Neuron (in vitro differentiated cells): ENCODE data around the gene LRCH2.

Experiments used
- H2AFZ ChIP-seq: one replicate; pipeline ENCODE4 v1.6.1; 2013; ENCODE audit warnings: low read depth, mild to moderate bottlenecking, inconsistent platforms, low read length, moderate library complexity
- H3K27me3 ChIP-seq: one replicate; pipeline ENCODE4 v1.6.1; 2013; ENCODE audit warnings: low read length; ENCODE audit not compliant: insufficient read depth
- H3K36me3 ChIP-seq: one replicate; pipeline ENCODE4 v1.6.1; 2013; ENCODE audit warnings: low read length; ENCODE audit not compliant: insufficient read depth
- H3K4me1 ChIP-seq: one replicate; pipeline ENCODE4 v1.6.1; 2013; ENCODE audit warnings: low read length; ENCODE audit not compliant: insufficient read depth
- H3K4me3 ChIP-seq: 2 replicates; pipeline ENCODE4 v1.5.1; 2013; ENCODE audit warnings: mild to moderate bottlenecking, low read length, moderate library complexity
- H3K9me3 ChIP-seq: one replicate; pipeline ENCODE4 v1.6.1; 2013; ENCODE audit warnings: low read length

LRCH2 gene

DNA sequence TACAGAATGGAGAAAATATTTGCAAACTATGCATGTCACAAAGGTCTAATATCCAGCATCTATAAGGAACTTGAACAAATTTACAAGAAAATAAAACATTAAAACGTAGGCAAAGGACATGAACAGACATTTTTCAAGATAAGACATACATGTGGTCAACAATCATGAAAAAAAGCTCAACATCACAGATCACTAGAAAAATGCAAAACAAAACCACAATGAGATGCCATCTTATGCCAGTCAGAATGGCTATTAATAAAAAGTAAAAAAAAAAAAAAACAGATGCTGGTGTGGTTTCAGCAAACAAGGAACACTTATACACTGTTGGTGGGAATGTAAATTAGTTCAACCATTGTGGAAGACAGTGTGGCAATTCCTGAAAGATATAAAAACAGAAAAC is 140.7 kb downstream of the LRCH2 start:
- Histone ChIP-seq H2AFZ (no peak overlapping the region), H3K9me3 (no peaks in the 10 kb centered on the region), H3K4me3 (no peak overlapping the region), H3K27me3 (no peaks in the 10 kb centered on the region), H3K4me1 (no peaks in the 10 kb centered on the region), H3K36me3 (peaks cover 2% of the 10 kb centered on the region)

DNA sequence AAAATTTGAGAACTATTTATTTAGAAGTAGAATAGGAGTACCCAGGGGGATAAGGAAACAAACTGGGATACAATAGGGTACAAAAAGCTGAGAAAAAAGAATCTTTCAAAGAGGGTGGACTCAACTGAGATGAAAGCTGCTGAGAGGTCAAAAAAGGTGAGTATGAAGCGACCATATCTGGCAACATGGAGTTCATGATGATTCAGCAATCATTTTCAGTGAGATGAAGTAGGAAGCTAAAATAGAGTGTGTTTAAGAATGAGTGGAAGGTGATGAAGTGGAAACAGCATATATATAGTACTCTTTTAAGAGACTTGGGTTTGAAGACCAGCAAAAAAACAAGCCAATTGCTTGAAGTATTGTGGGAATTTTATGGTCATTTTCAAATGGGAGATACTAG is 144.5 kb downstream of the LRCH2 start:
- Histone ChIP-seq H2AFZ (no peak overlapping the region), H3K9me3 (no peaks in the 10 kb centered on the region), H3K4me3 (no peak overlapping the region)

GRCh38 chrX:115068896-115069295 is 165.0 kb downstream of the LRCH2 start:
- H3K9me3 ChIP-seq = no peaks in the 10 kb centered on the region
- H2AFZ ChIP-seq = no peak overlapping the region
- H3K4me1 ChIP-seq = no peaks in the 10 kb centered on the region
- no peaks in the 10 kb centered on the region for H3K36me3 ChIP-seq
- H3K4me3 ChIP-seq = no peak overlapping the region
- H3K27me3 ChIP-seq = no peaks in the 10 kb centered on the region

More for the DNA sequence above, 144.5 kb downstream of the LRCH2 start:
- H3K36me3 ChIP-seq = peaks cover 2% of the 10 kb centered on the region
- H3K4me1 ChIP-seq = no peaks in the 10 kb centered on the region
- H3K27me3 ChIP-seq = no peaks in the 10 kb centered on the region

GRCh38 chrX:115067812-115068211 is 166.1 kb downstream of the LRCH2 start:
- H3K36me3 ChIP-seq = no peaks in the 10 kb centered on the region
- no peaks in the 10 kb centered on the region for H3K4me1 ChIP-seq
- H3K27me3 ChIP-seq = no peaks in the 10 kb centered on the region
- no peak overlapping the region for H3K4me3 ChIP-seq
- H2AFZ ChIP-seq = no peak overlapping the region
- H3K9me3 ChIP-seq = no peaks in the 10 kb centered on the region

DNA sequence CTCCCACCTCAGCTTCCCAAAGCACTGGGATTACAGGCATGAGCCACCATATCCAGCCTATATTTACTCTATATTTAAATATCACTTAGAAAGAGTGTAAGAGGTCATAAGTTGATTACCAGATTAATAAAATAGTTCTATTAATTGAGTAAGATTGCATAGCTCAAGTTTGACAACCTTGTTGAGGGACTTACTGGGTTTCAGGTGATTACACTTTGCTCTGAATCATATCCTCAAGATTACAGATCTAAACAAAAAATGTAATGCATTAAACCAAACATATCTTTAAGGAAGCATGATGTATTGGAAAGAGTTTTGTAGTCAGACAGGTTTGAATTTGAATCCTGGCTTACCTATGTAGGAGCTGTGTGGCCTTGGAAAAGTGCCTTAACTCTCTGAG is 168.6 kb downstream of the LRCH2 start:
- Histone ChIP-seq H3K4me3 (no peak overlapping the region), H3K27me3 (no peaks in the 10 kb centered on the region), H3K9me3 (no peaks in the 10 kb centered on the region), H2AFZ (no peak overlapping the region), H3K4me1 (no peaks in the 10 kb centered on the region), H3K36me3 (no peaks in the 10 kb centered on the region)
